H1 (cell line): Measurements from ENCODE around the gene MRTO4. TPM values are rescaled to one million over a fixed set of nuclear protein-coding genes. Genes with fewer than 3 reads are reported as not detected.

ENCODE experiments used
- SUZ12 ChIP-seq: fragments of 200-600 bp; sonication (generic); IDR thresholded peaks from 2 replicates; pipeline ENCODE4 v1.6.1; 2012; ENCODE audit warnings: mild to moderate bottlenecking, inconsistent platforms, low read length, moderate library complexity, mixed read lengths
- polyA plus RNA-seq, 7 experiments: library from polyadenylated mRNA; depleted of rRNA in 3 of 7; stranded (reverse) in 5 of 7; unstranded in 2 of 7; fragments of >200 nt in 5 of 7; fragments of 200-250 nt in 2 of 7; gene quantifications; 1 replicate in 5 of 7; 2 replicates in 1 of 7; 4 replicates in 1 of 7; pipeline versions ENCODE4 v1.2.1 to v1.2.3, GENCODE V29; 2011 to 2013; ENCODE audit warnings: missing spikeins in 2 of 7, mixed read lengths in 2 of 7
- small RNA-seq: library from polyadenylated mRNA; stranded (forward); fragments of <200 nt; extraction: miRNeasy Mini kit (QIAGEN cat#:217004); gene quantifications from one replicate; pipeline ENCODE3, GENCODE V24; 2013; ENCODE audit not compliant: insufficient read depth
- total RNA-seq: library from RNA; stranded (reverse); fragmentation: NEBNext Ultra II Directional; extraction: Animal tissue kit (Norgen Biotek cat#: 25700); gene quantifications from 2 replicates; pipeline ENCODE4 v1.2.1, GENCODE V29; 2021

Gene MRTO4
- total and polyA plus RNA-seq, 2 of the 8 experiments (the other 6 are each of a cell fraction or from before 2014, with no cell fraction given): 36.9 to 64.3 TPM

- no peak for TF ChIP-seq SUZ12
Observed at GRCh38 chr1:19309123-19309813, 57.7 kb downstream of the MRTO4 start (continued).

Small RNA genes within 50 kb of the gene (small RNA-seq; reads per million reads assigned to genes)
- gene RNU6-1099P: not detected

Other genes with a start within 250 kb of the MRTO4 start
- gene UBR4, start 41.5 kb upstream of the MRTO4 start, total RNA-seq: 148 and 152 TPM in 2 replicates
- 139 and 168 TPM in 2 replicates for gene UBR4, start 41.5 kb upstream of the MRTO4 start, polyA plus RNA-seq (2011; rRNA removed)
- gene EMC1, start 281 bp upstream of the MRTO4 start, total RNA-seq: 45.1 and 51.0 TPM in 2 replicates
- 53.5 and 95.9 TPM in 2 replicates for gene EMC1, start 281 bp upstream of the MRTO4 start, polyA plus RNA-seq (2011; rRNA removed)
- 0.65 TPM in 2 replicates for gene AKR7A3, start 37.0 kb downstream of the MRTO4 start, total RNA-seq
- 0.62 and 0.72 TPM in 2 replicates for gene AKR7A3, start 37.0 kb downstream of the MRTO4 start, polyA plus RNA-seq (2011; rRNA removed)
- gene AKR7A2, start 60.3 kb downstream of the MRTO4 start, total RNA-seq: 32.0 and 34.5 TPM in 2 replicates
- 47.9 and 48.3 TPM in 2 replicates for gene AKR7A2, start 60.3 kb downstream of the MRTO4 start, polyA plus RNA-seq (2011; rRNA removed)
- 14.0 and 16.8 TPM in 2 replicates for gene SLC66A1, start 60.5 kb downstream of the MRTO4 start, total RNA-seq
- gene SLC66A1, start 60.5 kb downstream of the MRTO4 start, polyA plus RNA-seq (2011; rRNA removed): 27.9 and 34.2 TPM in 2 replicates
- gene CAPZB, start 233.7 kb downstream of the MRTO4 start, total RNA-seq: 371 TPM in 2 replicates
- 162 and 169 TPM in 2 replicates for gene CAPZB, start 233.7 kb downstream of the MRTO4 start, polyA plus RNA-seq (2011; rRNA removed)